Liver (tissue), 9 donors: ENCODE measurements around the gene OLIG2. TPM values are rescaled to one million over a fixed set of nuclear protein-coding genes. Genes with fewer than 3 reads are reported as not detected.

ENCODE experiments used
- DNase-seq: peaks from one replicate; pipeline ENCODE4 v3.0.0-alpha.2; 2017; ENCODE audit warnings: low spot score
- H3K27ac ChIP-seq, 2 donors: one replicate each; pipeline ENCODE4 v1.7.0; 2013; ENCODE audit warnings: inconsistent platforms in 2 of 2, low read length in 2 of 2, control low read depth in 1 of 2, low read depth in 1 of 2, mild to moderate bottlenecking in 1 of 2
- H3K27me3 ChIP-seq, 4 donors: one replicate each; pipeline versions ENCODE4 v1.6.1 to v1.7.0; 2013; ENCODE audit warnings: low read length in 3 of 4, inconsistent platforms in 1 of 4, mild to moderate bottlenecking in 1 of 4, moderate library complexity in 1 of 4; ENCODE audit not compliant: control insufficient read depth in 4 of 4, insufficient read depth in 4 of 4
- H3K36me3 ChIP-seq, 4 donors: one replicate each; pipeline versions ENCODE4 v1.6.1 to v1.7.0; 2013; ENCODE audit warnings: low read length in 3 of 4, mild to moderate bottlenecking in 3 of 4, low read depth in 1 of 4, moderate library complexity in 1 of 4; ENCODE audit not compliant: control insufficient read depth in 4 of 4, insufficient read depth in 3 of 4
- H3K4me1 ChIP-seq, 4 donors: one replicate each; pipeline versions ENCODE4 v1.6.1 to v1.7.0; 2013; ENCODE audit warnings: low read length in 3 of 4, mild to moderate bottlenecking in 3 of 4, moderate library complexity in 1 of 4; ENCODE audit not compliant: control insufficient read depth in 4 of 4, insufficient read depth in 4 of 4
- H3K4me3 ChIP-seq, 3 donors: one replicate each; pipeline versions ENCODE4 v1.6.1 to v1.7.0; 2013; ENCODE audit warnings: low read length in 3 of 3, control low read depth in 1 of 3, low read depth in 1 of 3, mild to moderate bottlenecking in 1 of 3
- H3K9ac ChIP-seq, 2 donors: one replicate each; pipeline ENCODE4 v1.7.0; 2013; ENCODE audit warnings: low read length in 2 of 2, mild to moderate bottlenecking in 2 of 2, moderate library complexity in 2 of 2, control low read depth in 1 of 2, low read depth in 1 of 2
- H3K9me3 ChIP-seq, 4 donors: one replicate each; pipeline versions ENCODE4 v1.6.1 to v1.7.0; 2013; ENCODE audit warnings: low read length in 3 of 4; ENCODE audit not compliant: control insufficient read depth in 4 of 4
- EGR1 ChIP-seq, 2 donors: IDR thresholded peaks; 2 replicates each; pipeline ENCODE4 v1.6.1; 2016 to 2018; ENCODE audit warnings: antibody characterized with exemption in 2 of 2, low read depth in 2 of 2
- FOXA1 ChIP-seq: IDR thresholded peaks from 2 replicates; pipeline ENCODE4 v1.6.1; 2016; ENCODE audit warnings: antibody characterized with exemption
- FOXA2 ChIP-seq: IDR thresholded peaks from 2 replicates; pipeline ENCODE4 v1.6.1; 2016; ENCODE audit warnings: antibody characterized with exemption
- GABPA ChIP-seq, 2 donors: IDR thresholded peaks in 1 of 2; conservative IDR thresholded peaks in 1 of 2; 2 replicates each; pipeline ENCODE4 v1.6.1; 2016; ENCODE audit warnings: antibody characterized with exemption in 2 of 2, mild to moderate bottlenecking in 1 of 2, moderate library complexity in 1 of 2
- HNF4A ChIP-seq, 2 donors: conservative IDR thresholded peaks; 2 replicates each; pipeline ENCODE4 v1.6.1; 2016; ENCODE audit warnings: antibody characterized with exemption in 2 of 2, mild to moderate bottlenecking in 2 of 2
- HNF4G ChIP-seq: IDR thresholded peaks from 2 replicates; pipeline ENCODE4 v1.6.1; 2016; ENCODE audit warnings: antibody characterized with exemption
- JUND ChIP-seq, 2 donors: IDR thresholded peaks; 2 replicates each; pipeline ENCODE4 v1.6.1; 2016; ENCODE audit warnings: antibody characterized with exemption in 2 of 2
- MAX ChIP-seq: IDR thresholded peaks from 2 replicates; pipeline ENCODE4 v1.6.1; 2016; ENCODE audit warnings: antibody characterized with exemption
- NR2F2 ChIP-seq: IDR thresholded peaks from 2 replicates; pipeline ENCODE4 v1.6.1; 2016; ENCODE audit warnings: antibody characterized with exemption
- RAD21 ChIP-seq, 2 donors: IDR thresholded peaks; 2 replicates each; pipeline ENCODE4 v1.6.1; 2016; ENCODE audit warnings: antibody characterized with exemption in 2 of 2, mild to moderate bottlenecking in 2 of 2
- RXRA ChIP-seq, 2 donors: IDR thresholded peaks; 2 replicates each; pipeline ENCODE4 v1.6.1; 2017 to 2018; ENCODE audit warnings: antibody characterized with exemption in 2 of 2, mild to moderate bottlenecking in 1 of 2
- SP1 ChIP-seq: IDR thresholded peaks from 2 replicates; pipeline ENCODE4 v1.6.1; 2018; ENCODE audit warnings: antibody characterized with exemption, mild to moderate bottlenecking
- TAF1 ChIP-seq: conservative IDR thresholded peaks from 2 replicates; pipeline ENCODE4 v1.6.1; 2016; ENCODE audit warnings: antibody characterized with exemption, mild to moderate bottlenecking
- YY1 ChIP-seq: IDR thresholded peaks from 2 replicates; pipeline ENCODE4 v1.6.1; 2016; ENCODE audit warnings: antibody characterized with exemption, mild to moderate bottlenecking
- ZBTB33 ChIP-seq: IDR thresholded peaks from 2 replicates; pipeline ENCODE4 v1.6.1; 2016; ENCODE audit warnings: antibody characterized with exemption
- WGBS: extraction: QIAGEN DNeasy Blood & Tissue Kit; methylation state at CpG from one replicate; pipeline ENCODE4 v1.1.7; 2013; 5-methylcytosine and 5-hydroxymethylcytosine counted together
- polyA plus RNA-seq, 2 donors: library from polyadenylated mRNA; stranded (reverse) in 1 of 2; unstranded in 1 of 2; fragments of 200-250 nt in 1 of 2; fragments of >200 nt in 1 of 2; fragmentation: Nextera tagmentation in 1 of 2; extraction: Ambion mirVana in 1 of 2; gene quantifications; one replicate each; pipeline versions ENCODE4 v1.2.1 to v1.2.3, GENCODE V29; 2013 to 2015
- total RNA-seq, 2 donors: library from RNA; depleted of rRNA; stranded (reverse); fragments of >200 nt; gene quantifications; one replicate each; pipeline ENCODE4 v1.2.3, GENCODE V29; 2014
- TF ChIP-seq, protein P1 (sequence below): fragments of 150-350 bp; IDR thresholded peaks from 2 replicates; pipeline ENCODE4 v1.5.1; 2017; ENCODE audit warnings: improper control_type of control experiment, low read depth, low read length; ENCODE audit not compliant: missing input control
- TF ChIP-seq, protein P2 (sequence below): IDR thresholded peaks from 2 replicates; pipeline ENCODE4 v1.6.1; 2016; ENCODE audit warnings: antibody characterized with exemption
- TF ChIP-seq, protein P3 (sequence below): IDR thresholded peaks from 2 replicates; pipeline ENCODE4 v1.6.1; 2016; ENCODE audit warnings: antibody characterized with exemption, mild to moderate bottlenecking
- donor health status: healthy.
- donor health status: healthy.
- donor health status: healthy.
- donor health status: healthy.
- donor health status: healthy.

The OLIG2 gene
- total and polyA plus RNA-seq, 4 donors: not detected

- TF ChIP-seq, protein P1, sequence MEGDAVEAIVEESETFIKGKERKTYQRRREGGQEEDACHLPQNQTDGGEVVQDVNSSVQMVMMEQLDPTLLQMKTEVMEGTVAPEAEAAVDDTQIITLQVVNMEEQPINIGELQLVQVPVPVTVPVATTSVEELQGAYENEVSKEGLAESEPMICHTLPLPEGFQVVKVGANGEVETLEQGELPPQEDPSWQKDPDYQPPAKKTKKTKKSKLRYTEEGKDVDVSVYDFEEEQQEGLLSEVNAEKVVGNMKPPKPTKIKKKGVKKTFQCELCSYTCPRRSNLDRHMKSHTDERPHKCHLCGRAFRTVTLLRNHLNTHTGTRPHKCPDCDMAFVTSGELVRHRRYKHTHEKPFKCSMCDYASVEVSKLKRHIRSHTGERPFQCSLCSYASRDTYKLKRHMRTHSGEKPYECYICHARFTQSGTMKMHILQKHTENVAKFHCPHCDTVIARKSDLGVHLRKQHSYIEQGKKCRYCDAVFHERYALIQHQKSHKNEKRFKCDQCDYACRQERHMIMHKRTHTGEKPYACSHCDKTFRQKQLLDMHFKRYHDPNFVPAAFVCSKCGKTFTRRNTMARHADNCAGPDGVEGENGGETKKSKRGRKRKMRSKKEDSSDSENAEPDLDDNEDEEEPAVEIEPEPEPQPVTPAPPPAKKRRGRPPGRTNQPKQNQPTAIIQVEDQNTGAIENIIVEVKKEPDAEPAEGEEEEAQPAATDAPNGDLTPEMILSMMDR: no peak
- TF ChIP-seq SP1 (no peak), MAX (no peak), RAD21 (IDR thresholded peaks at IDR 0.05) (no peak), HNF4A (conservative IDR thresholded peaks at IDR 0.05) (no peak), GABPA (IDR thresholded peaks at IDR 0.05 in 1 of 2, conservative IDR thresholded peaks at IDR 0.05 in 1 of 2) (no peak), RXRA (IDR thresholded peaks at IDR 0.05) (no peak), FOXA2 (no peak), YY1 (no peak), FOXA1 (no peak), TAF1 (no peak), ZBTB33 (no peak), EGR1 (IDR thresholded peaks at IDR 0.05; ENCODE audit: low read depth in 2 of 2) (no peak), HNF4G (no peak), JUND (IDR thresholded peaks at IDR 0.05) (no peak), NR2F2 (no peak)
- TF ChIP-seq, protein P2, sequence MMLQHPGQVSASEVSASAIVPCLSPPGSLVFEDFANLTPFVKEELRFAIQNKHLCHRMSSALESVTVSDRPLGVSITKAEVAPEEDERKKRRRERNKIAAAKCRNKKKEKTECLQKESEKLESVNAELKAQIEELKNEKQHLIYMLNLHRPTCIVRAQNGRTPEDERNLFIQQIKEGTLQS: no peak
- TF ChIP-seq, protein P3, sequence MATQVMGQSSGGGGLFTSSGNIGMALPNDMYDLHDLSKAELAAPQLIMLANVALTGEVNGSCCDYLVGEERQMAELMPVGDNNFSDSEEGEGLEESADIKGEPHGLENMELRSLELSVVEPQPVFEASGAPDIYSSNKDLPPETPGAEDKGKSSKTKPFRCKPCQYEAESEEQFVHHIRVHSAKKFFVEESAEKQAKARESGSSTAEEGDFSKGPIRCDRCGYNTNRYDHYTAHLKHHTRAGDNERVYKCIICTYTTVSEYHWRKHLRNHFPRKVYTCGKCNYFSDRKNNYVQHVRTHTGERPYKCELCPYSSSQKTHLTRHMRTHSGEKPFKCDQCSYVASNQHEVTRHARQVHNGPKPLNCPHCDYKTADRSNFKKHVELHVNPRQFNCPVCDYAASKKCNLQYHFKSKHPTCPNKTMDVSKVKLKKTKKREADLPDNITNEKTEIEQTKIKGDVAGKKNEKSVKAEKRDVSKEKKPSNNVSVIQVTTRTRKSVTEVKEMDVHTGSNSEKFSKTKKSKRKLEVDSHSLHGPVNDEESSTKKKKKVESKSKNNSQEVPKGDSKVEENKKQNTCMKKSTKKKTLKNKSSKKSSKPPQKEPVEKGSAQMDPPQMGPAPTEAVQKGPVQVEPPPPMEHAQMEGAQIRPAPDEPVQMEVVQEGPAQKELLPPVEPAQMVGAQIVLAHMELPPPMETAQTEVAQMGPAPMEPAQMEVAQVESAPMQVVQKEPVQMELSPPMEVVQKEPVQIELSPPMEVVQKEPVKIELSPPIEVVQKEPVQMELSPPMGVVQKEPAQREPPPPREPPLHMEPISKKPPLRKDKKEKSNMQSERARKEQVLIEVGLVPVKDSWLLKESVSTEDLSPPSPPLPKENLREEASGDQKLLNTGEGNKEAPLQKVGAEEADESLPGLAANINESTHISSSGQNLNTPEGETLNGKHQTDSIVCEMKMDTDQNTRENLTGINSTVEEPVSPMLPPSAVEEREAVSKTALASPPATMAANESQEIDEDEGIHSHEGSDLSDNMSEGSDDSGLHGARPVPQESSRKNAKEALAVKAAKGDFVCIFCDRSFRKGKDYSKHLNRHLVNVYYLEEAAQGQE: no peak
- H3K9ac ChIP-seq: no peak overlapping the region
- H3K4me3 ChIP-seq: no peak overlapping the region
- peaks cover 2 to 6% (median 5%) of the 10 kb centered on the region in 4 donors for H3K4me1 ChIP-seq
- H3K36me3 ChIP-seq: no peaks in the 10 kb centered on the region
- H3K9me3 ChIP-seq: no peaks in the 10 kb centered on the region
- H3K27ac ChIP-seq: no peak overlapping the region
- DNase-seq: no peak
- 73% methylated on average over 11 of the region's 11 CpGs for WGBS
- H3K27me3 ChIP-seq: peaks cover 0 to 15% (median 6%) of the 10 kb centered on the region in 4 donors
These were observed 51.0 kb downstream of the OLIG2 start for GRCh38 chr21:33076600-33077329.

Other genes starting within 250 kb of the OLIG2 start
- under 1 TPM in 1 of 2 donors, not detected in 1; 0.19 TPM for gene OLIG1, start 44.2 kb downstream of the OLIG2 start, total RNA-seq
- not detected for gene OLIG1, start 44.2 kb downstream of the OLIG2 start, polyA plus RNA-seq
- 10 to 100 TPM; 15.6 to 17.0 TPM for gene IFNAR2, start 204.0 kb downstream of the OLIG2 start, total RNA-seq
- 10 to 100 TPM; 12.6 to 13.6 TPM for gene IFNAR2, start 204.0 kb downstream of the OLIG2 start, polyA plus RNA-seq
- 10 to 100 TPM; 19.2 to 22.1 TPM for gene IL10RB, start 240.4 kb downstream of the OLIG2 start, total RNA-seq
- gene IL10RB, start 240.4 kb downstream of the OLIG2 start, polyA plus RNA-seq: 10 to 100 TPM; 16.1 to 18.5 TPM